ENCODE measurements around the gene SNX1. TPM values are rescaled to one million over a fixed set of nuclear protein-coding genes. Genes with fewer than 3 reads are reported as not detected.

The SNX1 gene
- total and polyA plus RNA-seq, 2 donors (not counting 3 experiments of a cell fraction or from before 2014, with no cell fraction given), result 56.0 to 113 TPM

GRCh38 chr15:64050281-64051092 is 45.3 kb upstream of the SNX1 start:
- Histone ChIP-seq H3K36me3 (ENCODE audit: control insufficient read depth in 2 of 2, extremely low read depth in 1 of 2, insufficient read depth in 2 of 2, low read length in 2 of 2) (no peaks in the 10 kb centered on the region), H3K9me3 (replicated peaks; ENCODE audit: control insufficient read depth, insufficient read depth, low read length) (no peaks in the 10 kb centered on the region), H3K27me3 (ENCODE audit: control insufficient read depth in 2 of 2, insufficient read depth in 2 of 2, low read length in 2 of 2) (peaks cover 3 to 5% of the 10 kb centered on the region in 2 experiments), H3K4me2 (ENCODE audit: insufficient read depth, low read length) (no peak overlapping the region), H2AFZ (ENCODE audit: low read depth, low read length) (no peak overlapping the region), H4K20me1 (replicated peaks; ENCODE audit: control insufficient read depth, extremely low read depth, insufficient read depth, low read length) (no peaks in the 10 kb centered on the region), H3K27ac (ENCODE audit: insufficient read depth, low read depth, low read length) (no peak overlapping the region), H3K4me3 (replicated peaks in 1 of 3; ENCODE audit: insufficient read depth in 1 of 3, low read depth in 1 of 3, low read length in 3 of 3) (no peak overlapping the region), H3K79me2 (ENCODE audit: control insufficient read depth, insufficient read depth, low read length) (no peaks in the 10 kb centered on the region), H3K4me1 (ENCODE audit: control insufficient read depth, extremely low read depth, insufficient read depth, low read length) (peaks cover 6% of the 10 kb centered on the region), H3K9me1 (replicated peaks; ENCODE audit: control insufficient read depth, extremely low read depth, insufficient read depth, low read length) (no peaks in the 10 kb centered on the region), H3K9ac (replicated peaks; ENCODE audit: extremely low read depth, insufficient read depth, low read length) (no peak overlapping the region)
- ChIA-PET CTCF (interaction anchor here (0.9 to 2.2 kb wide), 6 partner anchors 10 to 298 kb away, joined by 3 to 9 read pairs (median 4); no protein-coding TSS in a partner anchor), POLR2A (interaction anchor here (0.6 kb wide), 1 partner anchor 598 kb away, joined by 12 read pairs; no protein-coding TSS in a partner anchor)
- FAIRE-seq, result no peak
- DNase-seq (ENCODE audit: low read depth, low spot score), result no peak
- no peak for TF ChIP-seq MYC (IDR thresholded peaks at IDR 0.05; ENCODE audit: low read depth, low read length)
- TF ChIP-seq FOS (IDR thresholded peaks at IDR 0.05; ENCODE audit: borderline replicate concordance, insufficient read depth, low read length), result no peak
- no peak for TF ChIP-seq CTCF (IDR thresholded peaks at IDR 0.05; ENCODE audit: extremely low read depth in 1 of 2, insufficient read depth in 1 of 2, low read depth in 1 of 2, low read length in 2 of 2)
- no peak for TF ChIP-seq POLR2AphosphoS5 (IDR thresholded peaks at IDR 0.05; ENCODE audit: insufficient read depth, low read depth, low read length)
- TF ChIP-seq POLR2A (IDR thresholded peaks at IDR 0.05; ENCODE audit: low read depth, low read length), result no peak
- TF ChIP-seq GATA2 (IDR thresholded peaks at IDR 0.05; ENCODE audit: insufficient read depth, insufficient read length, low read depth, low read length), result no peak
- TF ChIP-seq JUN (IDR thresholded peaks at IDR 0.05; ENCODE audit: borderline replicate concordance, insufficient read depth, insufficient read length, low read depth), result no peak
- intact Hi-C loops (cut with micrococcal nuclease) (no loop called here), dilution Hi-C loops (cut with MboI; ENCODE audit: extremely low pct_ligation_motif_present, low sequenced_read_pairs) (no loop called here)
- BruUV-seq (replicated peaks), result no TSS peak

Data from endothelial cell of umbilical vein (primary cell).